ENCODE measurements around the gene ANKRD23. TPM values are rescaled to one million over a fixed set of nuclear protein-coding genes. Genes with fewer than 3 reads are reported as not detected.
A peak's percentile ranks its signal among the peaks of the same experiment; 100 is the strongest.

Gene ANKRD23
- total RNA-seq, 1 donor = 2.3 TPM

GRCh38 chr2:96861074-96861473 lies 17.3 kb upstream of the ANKRD23 start:
- H3K4me3 ChIP-seq (ENCODE audit: low read depth, low read length) = no peak overlapping the region
- DNase-seq (ENCODE audit: low read depth) = no peak
- TF ChIP-seq CTCF (IDR thresholded peaks at IDR 0.05; ENCODE audit: insufficient read depth, low read length) = no peak

DNA sequence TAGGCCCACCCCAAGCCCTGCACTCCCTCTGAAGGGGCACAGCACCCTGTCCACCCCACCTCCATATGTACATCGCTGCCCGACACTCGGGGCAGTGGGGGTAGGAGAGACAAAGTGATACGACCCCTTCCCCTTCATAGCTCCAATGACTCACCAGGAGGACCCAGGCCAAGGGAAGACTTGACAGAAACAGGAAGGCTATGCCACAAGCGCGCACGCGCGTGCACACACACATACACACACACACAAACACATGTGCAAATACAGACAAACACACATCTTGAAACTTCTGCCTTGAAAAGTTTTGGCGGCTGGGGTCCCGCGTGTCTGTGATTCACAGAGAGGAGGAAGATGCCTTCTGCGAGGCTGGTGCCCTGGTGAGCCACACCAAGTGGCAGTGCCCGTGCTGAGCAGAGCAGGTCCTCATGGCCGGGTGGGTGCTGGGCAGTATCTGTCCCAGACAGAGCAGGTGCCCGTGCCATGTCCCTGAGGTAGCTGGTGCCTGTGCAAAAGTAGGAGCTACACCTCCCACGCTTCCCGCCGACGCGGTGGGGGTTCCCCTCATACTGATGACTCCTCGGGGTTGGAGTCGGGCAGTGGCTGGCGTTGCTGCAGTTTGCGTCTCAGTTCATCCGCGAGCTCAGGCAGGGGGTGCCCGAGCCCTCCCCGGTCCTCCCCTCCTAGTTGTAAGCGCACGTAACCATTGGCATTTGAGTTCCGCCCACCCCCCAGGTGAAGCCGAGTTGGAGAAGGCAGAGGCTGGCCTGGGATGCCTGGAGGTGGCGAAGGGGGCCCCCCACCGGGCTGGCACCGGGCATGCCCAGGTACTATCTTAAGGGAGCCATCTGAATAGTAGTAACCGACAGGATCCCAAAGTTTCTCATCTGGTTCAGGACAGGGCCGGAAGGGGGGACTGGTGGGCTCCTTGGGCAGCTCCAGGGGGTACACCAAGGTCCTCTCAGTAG lies 16.5 kb upstream of the ANKRD23 start:
- no peak for DNase-seq (ENCODE audit: low read depth)
- TF ChIP-seq CTCF (IDR thresholded peaks at IDR 0.05; ENCODE audit: insufficient read depth, low read length) = no peak
- no peak overlapping the region for H3K4me3 ChIP-seq (ENCODE audit: low read depth, low read length)

GRCh38 chr2:96859681-96860064 lies 15.9 kb upstream of the ANKRD23 start:
- no peak for TF ChIP-seq CTCF (IDR thresholded peaks at IDR 0.05; ENCODE audit: insufficient read depth, low read length)
- no peak for DNase-seq (ENCODE audit: low read depth)
- H3K4me3 ChIP-seq (ENCODE audit: low read depth, low read length) = no peak overlapping the region

DNA sequence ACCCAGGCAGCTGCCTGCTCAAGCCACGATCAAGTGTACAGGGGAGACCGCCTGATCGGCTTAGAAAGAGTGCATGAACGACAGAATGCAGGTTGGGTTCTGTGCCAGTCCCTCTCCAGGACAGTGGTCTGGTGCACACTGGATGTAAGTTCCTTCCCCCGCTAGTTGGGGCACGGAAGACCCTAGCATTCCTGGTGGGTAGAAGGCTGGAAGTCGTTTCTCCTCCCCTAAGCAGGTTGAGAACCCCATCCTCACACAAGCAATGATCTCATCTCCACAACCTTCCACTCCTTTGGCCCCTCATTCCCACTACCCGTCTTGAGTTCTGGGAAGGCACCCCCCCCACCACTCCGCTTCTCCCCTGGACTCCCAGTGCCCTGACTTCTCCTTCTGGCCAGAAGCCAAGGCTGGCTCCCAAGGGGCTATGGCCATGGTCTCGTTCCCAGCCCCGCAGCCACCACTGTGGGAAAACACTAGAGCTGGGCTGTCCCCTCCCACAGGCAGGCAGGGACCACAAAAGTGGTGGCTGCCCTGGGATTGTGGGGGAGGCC lies 15.4 kb upstream of the ANKRD23 start:
- H3K4me3 ChIP-seq (ENCODE audit: low read depth, low read length) = no peak overlapping the region
- no peak for TF ChIP-seq CTCF (IDR thresholded peaks at IDR 0.05; ENCODE audit: insufficient read depth, low read length)
- no peak for DNase-seq (ENCODE audit: low read depth)

DNA sequence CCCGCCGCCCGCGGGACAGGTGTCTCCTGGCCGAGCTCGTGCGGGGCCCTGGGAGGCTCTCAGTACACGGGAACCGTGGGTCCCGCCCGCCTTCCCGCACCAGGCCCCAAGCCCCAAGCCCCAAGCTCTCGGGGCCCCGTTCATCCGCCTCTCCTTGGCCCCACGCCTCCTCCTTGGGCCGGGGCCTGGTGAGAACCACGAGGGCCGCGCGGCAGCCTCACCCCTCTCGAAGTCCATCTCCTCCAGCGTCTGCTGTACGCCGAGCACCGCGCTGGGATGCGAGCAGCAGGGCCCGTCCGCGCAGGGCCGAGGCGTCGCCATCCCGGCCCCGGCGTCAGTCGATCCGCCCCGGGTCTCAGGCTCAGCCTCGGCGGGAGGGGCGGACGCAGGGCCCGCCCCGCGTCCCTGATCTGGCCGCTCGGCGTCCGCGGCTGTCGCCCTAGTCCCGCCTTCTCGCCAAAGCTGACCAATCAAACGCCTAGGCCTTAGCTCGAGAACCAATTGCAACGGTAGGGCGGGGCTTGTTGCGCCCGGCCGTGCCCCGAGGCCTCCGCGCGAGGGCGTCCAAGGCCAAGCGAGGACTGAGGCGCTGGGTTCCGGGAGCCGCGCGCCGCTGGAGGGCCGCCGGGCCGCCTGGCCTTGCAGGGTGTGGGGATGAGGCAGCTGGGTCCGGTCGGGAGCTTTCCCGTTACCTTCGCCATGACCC lies 14.0 kb upstream of the ANKRD23 start, which contains the start of gene ANKRD39:
TSS of gene ANKRD39 (minus strand) at position 350 of the 706 bp plus-strand sequence. CDS start at position 321, 29 bp downstream.
- H3K4me3 ChIP-seq (ENCODE audit: low read depth, low read length) = peak within 1 kb of the TSS; percentile 84
- peak; percentile 99 for DNase-seq (ENCODE audit: low read depth)
- peak; percentile 67 for TF ChIP-seq CTCF (IDR thresholded peaks at IDR 0.05; ENCODE audit: insufficient read depth, low read length)

DNA sequence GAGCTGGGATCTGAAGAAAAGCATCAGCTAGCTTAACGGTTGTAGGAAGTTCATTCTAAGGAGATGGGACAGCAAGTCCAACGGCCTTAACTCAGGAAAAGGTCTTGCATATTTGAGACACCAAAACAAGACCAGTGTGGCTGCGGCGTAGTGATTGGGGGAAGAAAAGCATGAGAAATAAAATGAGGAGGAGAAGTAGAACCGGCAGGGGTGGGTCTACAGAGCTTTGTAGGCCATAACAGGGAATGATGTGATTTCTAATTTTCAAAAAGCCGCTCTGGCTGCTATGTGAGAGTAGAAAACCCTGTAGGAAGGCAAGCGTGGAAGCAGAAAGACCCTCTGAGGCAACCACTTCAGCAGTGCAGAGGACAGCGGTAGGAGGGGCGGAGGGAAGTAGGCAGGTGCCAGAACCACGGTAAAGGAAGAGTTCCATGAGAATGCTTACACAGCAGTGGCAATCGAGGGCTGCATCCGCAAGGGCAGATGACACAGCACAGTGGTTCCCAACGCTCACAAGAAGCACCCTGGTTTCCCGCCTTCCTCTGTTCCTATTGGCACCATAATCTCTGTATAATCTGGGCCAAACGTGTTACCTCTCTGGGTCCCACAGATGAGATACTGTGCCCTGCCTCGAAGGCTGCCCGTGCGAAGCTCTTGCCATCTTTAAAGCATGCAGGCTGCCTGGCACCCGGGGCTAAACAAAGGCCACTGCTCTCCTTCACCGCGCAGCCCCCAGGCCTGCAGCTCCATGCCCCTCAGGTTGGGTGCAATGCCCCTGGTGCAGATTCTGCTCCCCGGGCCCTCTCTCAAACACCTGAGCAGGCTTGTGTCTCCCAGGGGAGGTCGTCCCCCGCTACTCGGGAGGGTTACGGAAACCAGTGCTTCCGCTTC lies 13.2 kb upstream of the ANKRD23 start:
- TF ChIP-seq CTCF (IDR thresholded peaks at IDR 0.05; ENCODE audit: insufficient read depth, low read length) = no peak
- peak; percentile 21 for DNase-seq (ENCODE audit: low read depth)
- peak overlapping the region; percentile 84 for H3K4me3 ChIP-seq (ENCODE audit: low read depth, low read length)
